Ovary (tissue), 9 donors: Measurements from ENCODE around the gene DNASE1. TPM values are rescaled to one million over a fixed set of nuclear protein-coding genes. Genes with fewer than 3 reads are reported as not detected.

ENCODE experiments used
- DNase-seq, 5 donors: peaks; one replicate each; pipeline ENCODE4 v3.0.0-alpha.2; 2019 to 2020
- H3K27ac ChIP-seq, 2 donors: fragments of 200-600 bp; one replicate each; pipeline versions ENCODE4 v1.5.1 to v1.8.0; 2019 to 2022
- H3K27me3 ChIP-seq: fragments of 200-600 bp; one replicate; pipeline ENCODE4 v1.8.0; 2022
- H3K36me3 ChIP-seq: fragments of 200-600 bp; sonication (generic); one replicate; pipeline ENCODE4 v1.5.1; 2019
- H3K4me1 ChIP-seq: one replicate; pipeline ENCODE4 v1.8.1; 2013; ENCODE audit warnings: mild to moderate bottlenecking, moderate library complexity; ENCODE audit not compliant: insufficient read depth
- H3K4me3 ChIP-seq: fragments of 200-600 bp; sonication (generic); one replicate; pipeline ENCODE4 v1.5.1; 2017
- H3K9me3 ChIP-seq, 2 donors: fragments of 200-600 bp in 1 of 2; sonication (generic) in 1 of 2; one replicate each; pipeline versions ENCODE4 v1.5.1 to v1.8.1; 2013 to 2019; ENCODE audit warnings: mild to moderate bottlenecking in 1 of 2, moderate library complexity in 1 of 2
- EP300 ChIP-seq: sonication (generic); formaldehyde crosslinking; IDR thresholded peaks from one replicate; pipeline ENCODE4 v1.6.1; 2017; ENCODE audit warnings: antibody characterized with exemption
- POLR2A ChIP-seq: fragments of 450-650 bp; IDR thresholded peaks from one replicate; pipeline ENCODE4 v1.6.1; 2017; ENCODE audit warnings: antibody characterized with exemption, mild to moderate bottlenecking, moderate library complexity
- WGBS, 3 donors: extraction: QIAGEN DNeasy Blood & Tissue Kit in 1 of 3; methylation state at CpG; one replicate each; pipeline versions ENCODE4 v1.1.5 to v1.1.7; 2013 to 2017; 5-methylcytosine and 5-hydroxymethylcytosine counted together
- intact Hi-C, 4 donors: fragments of 100-400 bp; cut with DNase I; formaldehyde crosslinking; loops; one replicate each; pipeline versions ENCODE4 v1.11.0 to v1.15.1; 2022 to 2023
- polyA plus RNA-seq, 2 donors: library from polyadenylated mRNA; stranded (reverse); fragments of 200-250 nt in 1 of 2; fragments of 350-450 nt in 1 of 2; fragmentation: Illumina TruSeq in 1 of 2; extraction: RNeasy Lipid Tissue Mini Kit (QIAGEN cat#74804) in 1 of 2; gene quantifications; one replicate each; pipeline ENCODE4 v1.2.3, GENCODE V29; 2013 to 2014
- total RNA-seq, 7 donors: library from RNA; depleted of rRNA in 2 of 7; stranded (reverse); fragments of >200 nt in 2 of 7; fragmentation: NEBNext Ultra II Directional in 3 of 7; extraction: Animal tissue kit (Norgen Biotek cat#: 25700) in 3 of 7; gene quantifications; one replicate each; pipeline versions ENCODE4 v1.1.0 to v1.2.4, GENCODE V29; 2016 to 2023
- TF ChIP-seq, protein P1 (sequence below), 3 donors: fragments of 450-650 bp in 2 of 3; fragments of 200-600 bp in 1 of 3; IDR thresholded peaks; one replicate each; pipeline versions ENCODE4 v1.5.1 to v1.8.0; 2016 to 2022; ENCODE audit warnings: antibody characterized with exemption in 3 of 3, mild to moderate bottlenecking in 1 of 3
- donor health status: DM: no; HTN: no; CAD: no; lungs with moderate emphysema.
- donor health status: DM: no; HTN: no; CAD: no.
- donor health status: Bipolar disorder and iron deficiency.
- donor health status: DM: yes; HTN: yes; CAD: no.
- donor health status: DM: no; HTN: no; CAD: no.
- donor health status: DM: yes; HTN: yes; CAD: no.

The DNASE1 gene
- total and polyA plus RNA-seq, 9 donors: 5.8 to 17.0 (median 12.2) TPM

- intact Hi-C loops: no loop called here
Measured at GRCh38 chr16:3611146-3611975, 43.1 kb upstream of the DNASE1 start, which contains the start of gene SLX4. TSS of gene SLX4 (minus strand) at chr16:3611606. CDS start at chr16:3608964, 2,642 bp downstream.

DNA sequence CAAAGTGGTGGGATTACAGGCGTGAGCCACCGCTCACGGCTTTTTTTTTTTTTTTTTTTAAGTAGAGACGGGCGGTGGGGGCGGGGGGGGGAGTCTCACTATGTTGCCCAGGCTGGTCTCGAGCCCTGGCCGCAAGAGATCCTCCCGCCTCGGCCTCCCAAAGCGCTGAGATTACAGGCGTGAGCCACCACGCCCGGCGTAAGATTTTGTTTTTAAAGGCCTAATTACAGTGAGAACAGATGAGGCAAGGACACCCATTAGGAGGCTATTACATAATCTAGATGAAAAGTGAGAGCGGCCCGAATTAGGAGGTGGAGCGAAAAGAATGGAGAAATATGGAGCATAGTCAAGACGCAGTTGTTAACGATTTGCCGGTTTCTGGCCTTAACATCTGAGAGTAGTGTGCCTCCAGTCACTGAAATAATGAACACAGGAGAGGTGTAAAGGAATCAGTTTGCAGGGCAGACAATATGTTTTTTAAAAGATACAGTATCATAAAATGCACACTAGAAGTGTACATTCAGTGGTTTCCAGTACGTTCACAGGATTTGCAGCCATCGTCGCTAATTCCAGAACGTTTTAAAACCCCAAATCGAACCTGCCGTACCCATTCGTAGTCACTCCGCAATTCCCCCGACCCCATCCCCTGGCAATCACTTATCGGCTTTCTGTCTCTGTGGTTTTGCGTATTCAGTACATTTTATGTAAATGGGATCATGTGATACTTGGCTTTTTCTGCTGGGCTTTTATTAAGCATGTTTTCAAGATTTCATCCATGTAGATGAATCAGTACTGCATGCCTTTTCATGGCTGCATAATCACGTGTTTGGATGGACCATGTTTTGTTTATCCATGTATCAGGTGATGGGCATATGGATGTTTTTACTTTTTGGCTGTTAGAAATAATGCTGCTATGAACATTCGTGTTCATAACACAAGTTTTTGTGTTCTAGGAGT lies 41.7 kb upstream of the DNASE1 start:
- WGBS, 3 donors: 73 to 82% (median 78%) methylated on average over 34 of the region's 34 CpGs
- peak in 1 of 5 donors; percentile 14 for DNase-seq
- H3K27ac ChIP-seq: no peak overlapping the region
- no peaks in the 10 kb centered on the region for H3K9me3 ChIP-seq
- no peaks in the 10 kb centered on the region for H3K36me3 ChIP-seq
- intact Hi-C loops: no loop called here
- no peaks in the 10 kb centered on the region for H3K27me3 ChIP-seq
- H3K4me1 ChIP-seq: peaks cover 2% of the 10 kb centered on the region
- TF ChIP-seq EP300 (no peak), POLR2A (no peak)
- TF ChIP-seq, protein P1, sequence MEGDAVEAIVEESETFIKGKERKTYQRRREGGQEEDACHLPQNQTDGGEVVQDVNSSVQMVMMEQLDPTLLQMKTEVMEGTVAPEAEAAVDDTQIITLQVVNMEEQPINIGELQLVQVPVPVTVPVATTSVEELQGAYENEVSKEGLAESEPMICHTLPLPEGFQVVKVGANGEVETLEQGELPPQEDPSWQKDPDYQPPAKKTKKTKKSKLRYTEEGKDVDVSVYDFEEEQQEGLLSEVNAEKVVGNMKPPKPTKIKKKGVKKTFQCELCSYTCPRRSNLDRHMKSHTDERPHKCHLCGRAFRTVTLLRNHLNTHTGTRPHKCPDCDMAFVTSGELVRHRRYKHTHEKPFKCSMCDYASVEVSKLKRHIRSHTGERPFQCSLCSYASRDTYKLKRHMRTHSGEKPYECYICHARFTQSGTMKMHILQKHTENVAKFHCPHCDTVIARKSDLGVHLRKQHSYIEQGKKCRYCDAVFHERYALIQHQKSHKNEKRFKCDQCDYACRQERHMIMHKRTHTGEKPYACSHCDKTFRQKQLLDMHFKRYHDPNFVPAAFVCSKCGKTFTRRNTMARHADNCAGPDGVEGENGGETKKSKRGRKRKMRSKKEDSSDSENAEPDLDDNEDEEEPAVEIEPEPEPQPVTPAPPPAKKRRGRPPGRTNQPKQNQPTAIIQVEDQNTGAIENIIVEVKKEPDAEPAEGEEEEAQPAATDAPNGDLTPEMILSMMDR (IDR thresholded peaks at IDR 0.05): no peak
- H3K4me3 ChIP-seq: peak overlapping the region; percentile 73

More at GRCh38 chr16:3611146-3611975, 43.1 kb upstream of the DNASE1 start, which contains the start of gene SLX4:
- Histone ChIP-seq H3K4me1 (peaks cover 2% of the 10 kb centered on the region), H3K36me3 (no peaks in the 10 kb centered on the region), H3K27me3 (no peaks in the 10 kb centered on the region), H3K9me3 (no peaks in the 10 kb centered on the region), H3K27ac (no peak within 1 kb of the TSS), H3K4me3 (peak within 1 kb of the TSS; percentile 73)
- no peak for TF ChIP-seq EP300
- no peak for TF ChIP-seq POLR2A
- TF ChIP-seq, protein P1 (IDR thresholded peaks at IDR 0.05): peak in 1 of 3 donors; percentile 17
- 0% methylated on average over 59 to 86 of the region's 86 CpGs for WGBS, 3 donors
- peak; percentile 87 to 94 (median 93) for DNase-seq

- TF ChIP-seq, protein P1 (IDR thresholded peaks at IDR 0.05): no peak
- TF ChIP-seq EP300 (no peak), POLR2A (no peak)
- 86 to 90% (median 87%) methylated on average over 3 of the region's 3 CpGs for WGBS, 3 donors
- no peak for DNase-seq
Measured at GRCh38 chr16:3618769-3619141, 35.7 kb upstream of the DNASE1 start.

GRCh38 chr16:3623642-3624041 lies 30.8 kb upstream of the DNASE1 start:
- no peaks in the 10 kb centered on the region for H3K36me3 ChIP-seq
- no peaks in the 10 kb centered on the region for H3K9me3 ChIP-seq
- DNase-seq: no peak
- TF ChIP-seq POLR2A (no peak), EP300 (no peak)
- TF ChIP-seq, protein P1 (IDR thresholded peaks at IDR 0.05): no peak
- no peaks in the 10 kb centered on the region for H3K4me1 ChIP-seq
- no peak overlapping the region for H3K4me3 ChIP-seq
- H3K27me3 ChIP-seq: no peaks in the 10 kb centered on the region
- no peak overlapping the region for H3K27ac ChIP-seq
- intact Hi-C loops: no loop called here
- 92 to 95% (median 93%) methylated on average over 3 of the region's 3 CpGs for WGBS, 3 donors

More at GRCh38 chr16:3618769-3619141, 35.7 kb upstream of the DNASE1 start:
- H3K4me1 ChIP-seq: no peaks in the 10 kb centered on the region
- no peak overlapping the region for H3K27ac ChIP-seq
- no peaks in the 10 kb centered on the region for H3K27me3 ChIP-seq
- intact Hi-C loops: no loop called here
- H3K36me3 ChIP-seq: no peaks in the 10 kb centered on the region
- no peak overlapping the region for H3K4me3 ChIP-seq
- no peaks in the 10 kb centered on the region for H3K9me3 ChIP-seq
